ENCODE results near the gene PACRG. TPM values are rescaled to one million over a fixed set of nuclear protein-coding genes. Genes with fewer than 3 reads are reported as not detected.

PACRG gene
- total RNA-seq, 1 donor from 2014 or later = not detected

GRCh38 chr6:163327921-163328320 is 600.1 kb downstream of the PACRG start:
- H3K9me3 Mint-ChIP-seq = no peaks in the 10 kb centered on the region
- no peaks in the 10 kb centered on the region for H3K4me1 Mint-ChIP-seq (ENCODE audit: low read depth)
- no peak for DNase-seq (ENCODE audit: low spot score)
- no peak overlapping the region for H3K4me3 Mint-ChIP-seq (ENCODE audit: low read depth)
- H3K36me3 Mint-ChIP-seq (ENCODE audit: low read depth) = no peaks in the 10 kb centered on the region
- no peak overlapping the region for H3K27ac Mint-ChIP-seq
- peaks cover 6% of the 10 kb centered on the region for H3K27me3 Mint-ChIP-seq (ENCODE audit: low read depth)
- intact Hi-C loops (cut with micrococcal nuclease) = no loop called here

- DNase-seq (ENCODE audit: low spot score) = no peak
- peaks cover 6% of the 10 kb centered on the region for H3K27me3 Mint-ChIP-seq (ENCODE audit: low read depth)
- no peaks in the 10 kb centered on the region for H3K9me3 Mint-ChIP-seq
- no peak overlapping the region for H3K27ac Mint-ChIP-seq
- intact Hi-C loops (cut with micrococcal nuclease) = no loop called here
- no peaks in the 10 kb centered on the region for H3K4me1 Mint-ChIP-seq (ENCODE audit: low read depth)
- no peak overlapping the region for H3K4me3 Mint-ChIP-seq (ENCODE audit: low read depth)
- H3K36me3 Mint-ChIP-seq (ENCODE audit: low read depth) = no peaks in the 10 kb centered on the region
These were observed 600.6 kb downstream of the PACRG start for GRCh38 chr6:163328411-163328810.

- no peak overlapping the region for H3K4me3 Mint-ChIP-seq (ENCODE audit: low read depth)
- no peaks in the 10 kb centered on the region for H3K36me3 Mint-ChIP-seq (ENCODE audit: low read depth)
- H3K4me1 Mint-ChIP-seq (ENCODE audit: low read depth) = no peaks in the 10 kb centered on the region
- DNase-seq (ENCODE audit: low spot score) = no peak
- H3K27ac Mint-ChIP-seq = no peak overlapping the region
- no peaks in the 10 kb centered on the region for H3K9me3 Mint-ChIP-seq
- intact Hi-C loops (cut with micrococcal nuclease) = no loop called here
- H3K27me3 Mint-ChIP-seq (ENCODE audit: low read depth) = peaks cover 3% of the 10 kb centered on the region
These were observed 602.2 kb downstream of the PACRG start for GRCh38 chr6:163329991-163330390.

- H3K27ac Mint-ChIP-seq = no peak overlapping the region
- intact Hi-C loops (cut with micrococcal nuclease) = no loop called here
- H3K27me3 Mint-ChIP-seq (ENCODE audit: low read depth) = peaks cover 1% of the 10 kb centered on the region
- no peaks in the 10 kb centered on the region for H3K36me3 Mint-ChIP-seq (ENCODE audit: low read depth)
- no peaks in the 10 kb centered on the region for H3K4me1 Mint-ChIP-seq (ENCODE audit: low read depth)
- no peaks in the 10 kb centered on the region for H3K9me3 Mint-ChIP-seq
- H3K4me3 Mint-ChIP-seq (ENCODE audit: low read depth) = no peak overlapping the region
- no peak for DNase-seq (ENCODE audit: low spot score)
These were observed 603.5 kb downstream of the PACRG start for GRCh38 chr6:163331245-163331644.

GRCh38 chr6:163332575-163332974 is 604.8 kb downstream of the PACRG start:
- no peak overlapping the region for H3K27ac Mint-ChIP-seq
- H3K4me1 Mint-ChIP-seq (ENCODE audit: low read depth) = no peaks in the 10 kb centered on the region
- no peak overlapping the region for H3K4me3 Mint-ChIP-seq (ENCODE audit: low read depth)
- intact Hi-C loops (cut with micrococcal nuclease) = no loop called here
- H3K36me3 Mint-ChIP-seq (ENCODE audit: low read depth) = no peaks in the 10 kb centered on the region
- peaks cover 3% of the 10 kb centered on the region for H3K27me3 Mint-ChIP-seq (ENCODE audit: low read depth)
- no peak for DNase-seq (ENCODE audit: low spot score)
- H3K9me3 Mint-ChIP-seq = no peaks in the 10 kb centered on the region

GRCh38 chr6:163333038-163333437 is 605.3 kb downstream of the PACRG start:
- peaks cover 3% of the 10 kb centered on the region for H3K27me3 Mint-ChIP-seq (ENCODE audit: low read depth)
- H3K36me3 Mint-ChIP-seq (ENCODE audit: low read depth) = no peaks in the 10 kb centered on the region
- no peak overlapping the region for H3K27ac Mint-ChIP-seq
- H3K4me1 Mint-ChIP-seq (ENCODE audit: low read depth) = no peaks in the 10 kb centered on the region
- no peak for DNase-seq (ENCODE audit: low spot score)
- no peak overlapping the region for H3K4me3 Mint-ChIP-seq (ENCODE audit: low read depth)
- no peaks in the 10 kb centered on the region for H3K9me3 Mint-ChIP-seq
- intact Hi-C loops (cut with micrococcal nuclease) = no loop called here

GRCh38 chr6:163333701-163334663 is 606.2 kb downstream of the PACRG start:
- Mint-ChIP-seq H3K27ac (no peak overlapping the region), H3K9me3 (no peaks in the 10 kb centered on the region), H3K4me1 (ENCODE audit: low read depth) (no peaks in the 10 kb centered on the region), H3K36me3 (ENCODE audit: low read depth) (no peaks in the 10 kb centered on the region), H3K4me3 (ENCODE audit: low read depth) (no peak overlapping the region), H3K27me3 (ENCODE audit: low read depth) (peaks cover 3% of the 10 kb centered on the region)
- intact Hi-C loops (cut with micrococcal nuclease) = no loop called here
- DNase-seq (ENCODE audit: low spot score) = no peak

- no peaks in the 10 kb centered on the region for H3K9me3 Mint-ChIP-seq
- intact Hi-C loops (cut with micrococcal nuclease) = no loop called here
- no peak overlapping the region for H3K4me3 Mint-ChIP-seq (ENCODE audit: low read depth)
- no peaks in the 10 kb centered on the region for H3K4me1 Mint-ChIP-seq (ENCODE audit: low read depth)
- DNase-seq (ENCODE audit: low spot score) = no peak
- peaks cover 3% of the 10 kb centered on the region for H3K27me3 Mint-ChIP-seq (ENCODE audit: low read depth)
- no peaks in the 10 kb centered on the region for H3K36me3 Mint-ChIP-seq (ENCODE audit: low read depth)
- H3K27ac Mint-ChIP-seq = no peak overlapping the region
These were observed 607.3 kb downstream of the PACRG start for GRCh38 chr6:163335056-163335455.

GRCh38 chr6:163335671-163336545 is 608.1 kb downstream of the PACRG start:
- H3K27me3 Mint-ChIP-seq (ENCODE audit: low read depth) = peaks cover 3% of the 10 kb centered on the region
- intact Hi-C loops (cut with micrococcal nuclease) = no loop called here
- no peak for DNase-seq (ENCODE audit: low spot score)
- no peaks in the 10 kb centered on the region for H3K36me3 Mint-ChIP-seq (ENCODE audit: low read depth)
- H3K9me3 Mint-ChIP-seq = no peaks in the 10 kb centered on the region
- H3K4me3 Mint-ChIP-seq (ENCODE audit: low read depth) = no peak overlapping the region
- no peaks in the 10 kb centered on the region for H3K4me1 Mint-ChIP-seq (ENCODE audit: low read depth)
- H3K27ac Mint-ChIP-seq = no peak overlapping the region

- H3K27me3 Mint-ChIP-seq (ENCODE audit: low read depth) = peaks cover 3% of the 10 kb centered on the region
- no peaks in the 10 kb centered on the region for H3K36me3 Mint-ChIP-seq (ENCODE audit: low read depth)
- H3K27ac Mint-ChIP-seq = no peak overlapping the region
- H3K9me3 Mint-ChIP-seq = no peaks in the 10 kb centered on the region
- intact Hi-C loops (cut with micrococcal nuclease) = no loop called here
- no peak overlapping the region for H3K4me3 Mint-ChIP-seq (ENCODE audit: low read depth)
- no peak for DNase-seq (ENCODE audit: low spot score)
- H3K4me1 Mint-ChIP-seq (ENCODE audit: low read depth) = no peaks in the 10 kb centered on the region
These were observed 609.2 kb downstream of the PACRG start for GRCh38 chr6:163336961-163337360.

GRCh38 chr6:163337958-163338357 is 610.2 kb downstream of the PACRG start:
- peaks cover 3% of the 10 kb centered on the region for H3K27me3 Mint-ChIP-seq (ENCODE audit: low read depth)
- DNase-seq (ENCODE audit: low spot score) = no peak
- no peak overlapping the region for H3K4me3 Mint-ChIP-seq (ENCODE audit: low read depth)
- no peaks in the 10 kb centered on the region for H3K9me3 Mint-ChIP-seq
- H3K36me3 Mint-ChIP-seq (ENCODE audit: low read depth) = no peaks in the 10 kb centered on the region
- H3K27ac Mint-ChIP-seq = no peak overlapping the region
- no peaks in the 10 kb centered on the region for H3K4me1 Mint-ChIP-seq (ENCODE audit: low read depth)
- intact Hi-C loops (cut with micrococcal nuclease) = no loop called here

GRCh38 chr6:163338671-163339405 is 611.1 kb downstream of the PACRG start:
- no peak for DNase-seq (ENCODE audit: low spot score)
- no peaks in the 10 kb centered on the region for H3K4me1 Mint-ChIP-seq (ENCODE audit: low read depth)
- intact Hi-C loops (cut with micrococcal nuclease) = no loop called here

More at GRCh38 chr6:163338671-163339405, 611.1 kb downstream of the PACRG start:
- H3K27ac Mint-ChIP-seq = no peak overlapping the region
- H3K4me3 Mint-ChIP-seq (ENCODE audit: low read depth) = no peak overlapping the region
- H3K9me3 Mint-ChIP-seq = no peaks in the 10 kb centered on the region
- peaks cover 3% of the 10 kb centered on the region for H3K27me3 Mint-ChIP-seq (ENCODE audit: low read depth)
- no peaks in the 10 kb centered on the region for H3K36me3 Mint-ChIP-seq (ENCODE audit: low read depth)

Data from activated T-helper 2 cell treated with anti-CD3 and anti-CD28 coated beads, Interferon-gamma antibody, Interleukin-2, Interleukin-4, amounts not matched to agents 10 μg/mL and 5 μg/mL and 100 μg/mL, durations not matched to agents 14 hours and 24 hours and 36 hours (primary cell).